ENCODE measurements around the gene CRYBG1. TPM values are rescaled to one million over a fixed set of nuclear protein-coding genes. Genes with fewer than 3 reads are reported as not detected.
"Not testable (repeated sequence)": the region's sequence is repeated elsewhere in the genome, so short reads cannot be mapped to it uniquely, and the experiment has no call there.

CRYBG1 gene
- total and polyA plus RNA-seq, 2 donors (not counting 3 experiments of a cell fraction or from before 2014, with no cell fraction given): 4.1 to 30.1 TPM

GRCh38 chr6:106398621-106399020, 38.1 kb downstream of the CRYBG1 start:
- POLR2A ChIA-PET: no interaction called here
- H3K9ac ChIP-seq (replicated peaks; ENCODE audit: extremely low read depth, insufficient read depth, low read length): no peak overlapping the region
- no TSS peak for BruUV-seq (replicated peaks)
- H3K4me1 ChIP-seq (ENCODE audit: control insufficient read depth, extremely low read depth, insufficient read depth, low read length): no peaks in the 10 kb centered on the region
- no peak overlapping the region for H3K4me2 ChIP-seq (ENCODE audit: insufficient read depth, low read length)
- TF ChIP-seq MYC (IDR thresholded peaks at IDR 0.05; ENCODE audit: low read depth, low read length) (no peak), EZH2 (IDR thresholded peaks at IDR 0.05; ENCODE audit: borderline replicate concordance, low read depth, low read length, severe bottlenecking) (no peak), FOS (IDR thresholded peaks at IDR 0.05; ENCODE audit: borderline replicate concordance, insufficient read depth, low read length) (no peak)
- H3K27ac ChIP-seq (ENCODE audit: insufficient read depth, low read depth, low read length): no peak overlapping the region
- intact Hi-C loops (cut with micrococcal nuclease): no loop called here
- dilution Hi-C loops (cut with MboI; ENCODE audit: extremely low pct_ligation_motif_present, low sequenced_read_pairs): no loop called here
- CTCF ChIA-PET: no interaction called here
- H3K79me2 ChIP-seq (ENCODE audit: control insufficient read depth, insufficient read depth, low read length): no peaks in the 10 kb centered on the region
- H3K9me1 ChIP-seq (replicated peaks; ENCODE audit: control insufficient read depth, extremely low read depth, insufficient read depth, low read length): no peaks in the 10 kb centered on the region
- DNase-seq (ENCODE audit: low read depth, low spot score) (no peak), FAIRE-seq (no peak)
- H3K4me3 ChIP-seq (replicated peaks in 1 of 3; ENCODE audit: insufficient read depth in 1 of 3, low read depth in 1 of 3, low read length in 3 of 3): no peak overlapping the region
- no peaks in the 10 kb centered on the region for H3K36me3 ChIP-seq (ENCODE audit: control insufficient read depth in 2 of 2, extremely low read depth in 1 of 2, insufficient read depth in 2 of 2, low read length in 2 of 2)
- H2AFZ ChIP-seq (ENCODE audit: low read depth, low read length): no peak overlapping the region
- H3K27me3 ChIP-seq (ENCODE audit: control insufficient read depth in 2 of 2, insufficient read depth in 2 of 2, low read length in 2 of 2): peaks cover 0 to 2% of the 10 kb centered on the region in 2 experiments
- no peaks in the 10 kb centered on the region for H4K20me1 ChIP-seq (replicated peaks; ENCODE audit: control insufficient read depth, extremely low read depth, insufficient read depth, low read length)
- H3K9me3 ChIP-seq (replicated peaks; ENCODE audit: control insufficient read depth, insufficient read depth, low read length): no peaks in the 10 kb centered on the region

DNA sequence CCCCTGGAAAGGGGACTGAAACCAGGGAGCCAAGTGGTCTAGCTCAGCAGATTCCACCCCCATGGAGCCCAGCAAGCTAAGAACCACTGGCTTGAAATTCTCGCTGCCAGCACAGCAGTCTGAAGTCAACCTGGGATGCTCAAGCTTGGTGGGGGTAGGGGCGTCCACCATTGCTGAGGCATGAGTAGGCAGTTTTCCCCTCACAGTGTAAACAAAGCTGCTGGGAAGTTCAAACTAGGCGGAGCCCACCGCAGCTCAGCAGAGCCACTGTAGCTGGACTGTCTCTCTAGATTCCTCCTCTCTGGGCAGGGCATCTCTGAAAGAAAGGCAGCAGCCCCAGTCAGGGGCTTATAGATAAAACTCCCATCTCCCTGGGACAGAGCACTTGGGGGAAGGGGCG, 44.5 kb downstream of the CRYBG1 start:
- H3K27me3 ChIP-seq (ENCODE audit: control insufficient read depth in 2 of 2, insufficient read depth in 2 of 2, low read length in 2 of 2); intact Hi-C loops (cut with micrococcal nuclease); POLR2A ChIA-PET; H3K9me3 ChIP-seq (replicated peaks; ENCODE audit: control insufficient read depth, insufficient read depth, low read length); H3K4me3 ChIP-seq (replicated peaks in 1 of 3; ENCODE audit: insufficient read depth in 1 of 3, low read depth in 1 of 3, low read length in 3 of 3); H3K27ac ChIP-seq (ENCODE audit: insufficient read depth, low read depth, low read length); DNase-seq (ENCODE audit: low read depth, low spot score); H3K4me2 ChIP-seq (ENCODE audit: insufficient read depth, low read length); FAIRE-seq; H3K79me2 ChIP-seq (ENCODE audit: control insufficient read depth, insufficient read depth, low read length); H2AFZ ChIP-seq (ENCODE audit: low read depth, low read length); BruUV-seq (replicated peaks); dilution Hi-C loops (cut with MboI; ENCODE audit: extremely low pct_ligation_motif_present, low sequenced_read_pairs); H3K4me1 ChIP-seq (ENCODE audit: control insufficient read depth, extremely low read depth, insufficient read depth, low read length); H4K20me1 ChIP-seq (replicated peaks; ENCODE audit: control insufficient read depth, extremely low read depth, insufficient read depth, low read length); H3K9me1 ChIP-seq (replicated peaks; ENCODE audit: control insufficient read depth, extremely low read depth, insufficient read depth, low read length); H3K9ac ChIP-seq (replicated peaks; ENCODE audit: extremely low read depth, insufficient read depth, low read length); H3K36me3 ChIP-seq (ENCODE audit: control insufficient read depth in 2 of 2, extremely low read depth in 1 of 2, insufficient read depth in 2 of 2, low read length in 2 of 2): not testable (repeated sequence)
- CTCF ChIA-PET: interaction anchor here (1.1 to 1.4 kb wide), 2 partner anchors 15 to 65 kb away, joined by 3 to 4 read pairs; no protein-coding TSS in a partner anchor
